HUES48 (cell line): ENCODE measurements around the gene TSC22D1.

ENCODE experiments used
- H3K27ac ChIP-seq: one replicate; pipeline ENCODE4 v1.7.0; 2013; ENCODE audit warnings: low read depth, low read length, inconsistent platforms
- H3K27me3 ChIP-seq: 2 replicates; pipeline ENCODE4 v1.6.1; 2013; ENCODE audit warnings: mild to moderate bottlenecking, low read length; ENCODE audit not compliant: control insufficient read depth, insufficient read depth
- H3K36me3 ChIP-seq: 2 replicates; pipeline ENCODE4 v1.6.1; 2013; ENCODE audit warnings: low read length; ENCODE audit not compliant: control insufficient read depth, insufficient read depth
- H3K4me1 ChIP-seq: 2 replicates; pipeline ENCODE4 v1.6.1; 2013; ENCODE audit warnings: mild to moderate bottlenecking, low read length; ENCODE audit not compliant: control insufficient read depth, insufficient read depth
- H3K4me3 ChIP-seq: 2 replicates; pipeline ENCODE4 v1.5.1; 2013; ENCODE audit warnings: mild to moderate bottlenecking, low read depth, low read length
- H3K9ac ChIP-seq: 2 replicates; pipeline ENCODE4 v1.6.1; 2013; ENCODE audit warnings: mild to moderate bottlenecking, low read depth, low read length, moderate library complexity
- H3K9me3 ChIP-seq: 2 replicates; pipeline ENCODE4 v1.6.1; 2013; ENCODE audit warnings: low read length; ENCODE audit not compliant: control insufficient read depth, insufficient read depth

The TSC22D1 gene

GRCh38 chr13:44415815-44416214, 160.3 kb downstream of the TSC22D1 start:
- Histone ChIP-seq H3K4me1 (peaks cover 25% of the 10 kb centered on the region), H3K4me3 (no peak overlapping the region), H3K27ac (no peak overlapping the region), H3K9ac (no peak overlapping the region), H3K9me3 (no peaks in the 10 kb centered on the region), H3K36me3 (no peaks in the 10 kb centered on the region), H3K27me3 (no peaks in the 10 kb centered on the region)

- no peaks in the 10 kb centered on the region for H3K9me3 ChIP-seq
- H3K9ac ChIP-seq, result no peak overlapping the region
- peaks cover 22% of the 10 kb centered on the region for H3K4me1 ChIP-seq
- no peak overlapping the region for H3K27ac ChIP-seq
- H3K36me3 ChIP-seq, result no peaks in the 10 kb centered on the region
- H3K27me3 ChIP-seq, result no peaks in the 10 kb centered on the region
- H3K4me3 ChIP-seq, result no peak overlapping the region
Observed at GRCh38 chr13:44414716-44415115, 161.4 kb downstream of the TSC22D1 start.

- Histone ChIP-seq H3K9me3 (no peaks in the 10 kb centered on the region), H3K36me3 (no peaks in the 10 kb centered on the region), H3K4me1 (peaks cover 21% of the 10 kb centered on the region), H3K27ac (no peak overlapping the region), H3K4me3 (no peak overlapping the region), H3K9ac (no peak overlapping the region), H3K27me3 (no peaks in the 10 kb centered on the region)
Observed at GRCh38 chr13:44413095-44413494, 163.0 kb downstream of the TSC22D1 start.

- Histone ChIP-seq H3K4me1 (peaks cover 20% of the 10 kb centered on the region), H3K36me3 (no peaks in the 10 kb centered on the region), H3K27ac (no peak overlapping the region)
Observed at GRCh38 chr13:44412346-44412935, 163.7 kb downstream of the TSC22D1 start.

GRCh38 chr13:44411841-44412240, 164.3 kb downstream of the TSC22D1 start:
- H3K9me3 ChIP-seq, result no peaks in the 10 kb centered on the region

More at GRCh38 chr13:44412346-44412935, 163.7 kb downstream of the TSC22D1 start:
- no peaks in the 10 kb centered on the region for H3K9me3 ChIP-seq
- no peak overlapping the region for H3K9ac ChIP-seq
- no peak overlapping the region for H3K4me3 ChIP-seq
- no peaks in the 10 kb centered on the region for H3K27me3 ChIP-seq

GRCh38 chr13:44410328-44410859, 165.7 kb downstream of the TSC22D1 start:
- H3K36me3 ChIP-seq, result no peaks in the 10 kb centered on the region
- no peak overlapping the region for H3K4me3 ChIP-seq
- peaks cover 23% of the 10 kb centered on the region for H3K4me1 ChIP-seq
- no peak overlapping the region for H3K27ac ChIP-seq
- no peaks in the 10 kb centered on the region for H3K27me3 ChIP-seq
- no peak overlapping the region for H3K9ac ChIP-seq
- H3K9me3 ChIP-seq, result no peaks in the 10 kb centered on the region

More at GRCh38 chr13:44411841-44412240, 164.3 kb downstream of the TSC22D1 start:
- no peaks in the 10 kb centered on the region for H3K27me3 ChIP-seq
- no peaks in the 10 kb centered on the region for H3K36me3 ChIP-seq
- H3K4me1 ChIP-seq, result peaks cover 22% of the 10 kb centered on the region
- H3K4me3 ChIP-seq, result no peak overlapping the region
- no peak overlapping the region for H3K9ac ChIP-seq
- H3K27ac ChIP-seq, result no peak overlapping the region

DNA sequence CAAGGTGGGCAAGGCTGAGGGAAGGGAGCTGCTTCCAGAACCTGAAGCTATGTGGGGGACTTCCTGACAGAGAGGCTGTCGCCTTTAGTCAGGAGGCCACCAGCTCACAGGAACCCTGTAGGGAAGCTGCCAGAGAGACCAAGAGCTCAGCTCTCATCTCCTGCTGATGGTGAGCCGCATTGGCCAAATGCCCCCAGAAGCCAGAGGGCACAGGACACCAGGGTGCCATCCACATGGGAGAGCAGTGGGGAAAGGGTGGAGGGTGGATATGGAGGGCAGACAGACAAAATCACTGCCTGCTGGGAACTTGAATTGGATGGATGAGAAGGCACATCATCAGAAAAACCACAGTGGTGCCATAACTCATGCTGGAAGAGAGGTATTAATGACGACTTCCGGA, 166.5 kb downstream of the TSC22D1 start:
- no peak overlapping the region for H3K27ac ChIP-seq
- no peaks in the 10 kb centered on the region for H3K27me3 ChIP-seq
- no peaks in the 10 kb centered on the region for H3K36me3 ChIP-seq
- no peak overlapping the region for H3K9ac ChIP-seq
- peaks cover 31% of the 10 kb centered on the region for H3K4me1 ChIP-seq
- no peak overlapping the region for H3K4me3 ChIP-seq
- no peaks in the 10 kb centered on the region for H3K9me3 ChIP-seq

- Histone ChIP-seq H3K27me3 (no peaks in the 10 kb centered on the region), H3K9ac (no peak overlapping the region), H3K27ac (no peak overlapping the region), H3K4me3 (no peak overlapping the region), H3K9me3 (no peaks in the 10 kb centered on the region), H3K4me1 (peaks cover 48% of the 10 kb centered on the region), H3K36me3 (no peaks in the 10 kb centered on the region)
Observed at GRCh38 chr13:44407891-44408290, 168.2 kb downstream of the TSC22D1 start.

GRCh38 chr13:44407379-44407778, 168.8 kb downstream of the TSC22D1 start:
- H3K9me3 ChIP-seq, result no peaks in the 10 kb centered on the region
- H3K4me1 ChIP-seq, result peaks cover 53% of the 10 kb centered on the region
- no peak overlapping the region for H3K4me3 ChIP-seq
- no peaks in the 10 kb centered on the region for H3K27me3 ChIP-seq
- H3K9ac ChIP-seq, result no peak overlapping the region
- H3K27ac ChIP-seq, result no peak overlapping the region
- no peaks in the 10 kb centered on the region for H3K36me3 ChIP-seq

DNA sequence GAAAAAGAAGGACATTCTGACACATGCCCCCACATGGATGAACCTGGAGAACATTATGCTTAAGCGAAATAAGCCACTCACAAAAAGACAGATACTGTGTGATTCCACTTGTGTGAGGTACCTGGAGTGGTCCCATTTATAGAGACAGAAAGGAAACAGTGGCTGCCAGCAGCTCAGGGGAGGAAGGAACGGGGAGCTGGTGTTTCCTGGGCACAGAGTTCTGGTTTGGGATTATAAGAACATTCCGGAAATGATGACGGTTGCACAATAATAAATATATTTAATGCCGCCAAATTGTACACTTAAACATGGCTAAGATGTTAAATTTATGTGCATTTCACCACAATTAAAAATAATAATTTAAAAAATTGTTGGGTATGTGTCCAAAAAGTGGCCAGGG, 169.5 kb downstream of the TSC22D1 start:
- H3K27ac ChIP-seq, result no peak overlapping the region
- no peak overlapping the region for H3K4me3 ChIP-seq
- H3K4me1 ChIP-seq, result peaks cover 56% of the 10 kb centered on the region
- H3K27me3 ChIP-seq, result no peaks in the 10 kb centered on the region
- H3K9ac ChIP-seq, result no peak overlapping the region
- H3K36me3 ChIP-seq, result no peaks in the 10 kb centered on the region
- no peaks in the 10 kb centered on the region for H3K9me3 ChIP-seq

GRCh38 chr13:44404261-44405132, 171.6 kb downstream of the TSC22D1 start:
- H3K4me1 ChIP-seq, result peaks cover 64% of the 10 kb centered on the region
- peak overlapping the region; percentile 33; the same call in 1 of the 2 replicates for H3K9ac ChIP-seq
- no peaks in the 10 kb centered on the region for H3K36me3 ChIP-seq
- no peaks in the 10 kb centered on the region for H3K27me3 ChIP-seq
- peak overlapping the region; percentile 79 for H3K27ac ChIP-seq
- H3K9me3 ChIP-seq, result no peaks in the 10 kb centered on the region
- peak overlapping the region; percentile 43 for H3K4me3 ChIP-seq
